HL-60/S4 treated with phorbol 12-myristate 13-acetate at 8.2 ng/mL for 4 days and 3 days (cell line): ENCODE data around the gene ELN.
"Not testable (repeated sequence)": the region's sequence is repeated elsewhere in the genome, so short reads cannot be mapped to it uniquely, and the experiment has no call there.

ENCODE experiments used
- in situ Hi-C: fragments of 300-500 bp; cut with MboI; formaldehyde crosslinking; loops from 2 replicates; pipeline ENCODE4 v1.15.0; 2022; ENCODE audit warnings: low sequenced_read_pairs

Gene ELN

GRCh38 chr7:74040101-74040790 is 12.3 kb downstream of the ELN start:
- in situ Hi-C loops, result no loop called here

- in situ Hi-C loops, result no loop called here
Measured at GRCh38 chr7:74040791-74041520, 13.0 kb downstream of the ELN start.

GRCh38 chr7:74042746-74043522 is 15.0 kb downstream of the ELN start:
- in situ Hi-C loops, result no loop called here

- in situ Hi-C loops, result no loop called here
Measured at GRCh38 chr7:74043523-74043951, 15.6 kb downstream of the ELN start.

- in situ Hi-C loops, result no loop called here
Measured at GRCh38 chr7:74044366-74045350, 16.7 kb downstream of the ELN start.

- in situ Hi-C loops, result not testable (repeated sequence)
Measured at GRCh38 chr7:74046581-74046980, 18.6 kb downstream of the ELN start.

- in situ Hi-C loops, result no loop called here
Measured at GRCh38 chr7:74047804-74048380, 19.9 kb downstream of the ELN start.

- in situ Hi-C loops, result no loop called here
Measured at GRCh38 chr7:74048999-74049599, 21.1 kb downstream of the ELN start.

- in situ Hi-C loops, result no loop called here
Measured at GRCh38 chr7:74049997-74050798, 22.2 kb downstream of the ELN start.

- in situ Hi-C loops, result no loop called here
Measured at GRCh38 chr7:74051193-74051592, 23.2 kb downstream of the ELN start.

- in situ Hi-C loops, result no loop called here
Measured at GRCh38 chr7:74051629-74052410, 23.8 kb downstream of the ELN start.

GRCh38 chr7:74052628-74053027 is 24.7 kb downstream of the ELN start:
- in situ Hi-C loops, result no loop called here

GRCh38 chr7:74053589-74054186 is 25.7 kb downstream of the ELN start:
- in situ Hi-C loops, result no loop called here

GRCh38 chr7:74056096-74056915 is 28.3 kb downstream of the ELN start:
- in situ Hi-C loops, result no loop called here

- in situ Hi-C loops, result no loop called here
Measured at GRCh38 chr7:74057216-74057925, 29.4 kb downstream of the ELN start.

GRCh38 chr7:74057987-74058386 is 30.0 kb downstream of the ELN start:
- in situ Hi-C loops, result no loop called here
